Activated gamma-delta T cell treated with anti-CD3 and anti-CD28 coated beads, Interleukin-2, amount 50 U/mL, for 16 hours (primary cell): ENCODE results near the gene ST6GALNAC1.
"Not testable (repeated sequence)": the region's sequence is repeated elsewhere in the genome, so short reads cannot be mapped to it uniquely, and the experiment has no call there.

Source experiments
- DNase-seq: peaks from one replicate; pipeline ENCODE4 v3.0.0-alpha.2; 2020; ENCODE audit warnings: low read depth

The ST6GALNAC1 gene

GRCh38 chr17:76641501-76641900 is 2.1 kb downstream of the ST6GALNAC1 start:
- DNase-seq: no peak

DNA sequence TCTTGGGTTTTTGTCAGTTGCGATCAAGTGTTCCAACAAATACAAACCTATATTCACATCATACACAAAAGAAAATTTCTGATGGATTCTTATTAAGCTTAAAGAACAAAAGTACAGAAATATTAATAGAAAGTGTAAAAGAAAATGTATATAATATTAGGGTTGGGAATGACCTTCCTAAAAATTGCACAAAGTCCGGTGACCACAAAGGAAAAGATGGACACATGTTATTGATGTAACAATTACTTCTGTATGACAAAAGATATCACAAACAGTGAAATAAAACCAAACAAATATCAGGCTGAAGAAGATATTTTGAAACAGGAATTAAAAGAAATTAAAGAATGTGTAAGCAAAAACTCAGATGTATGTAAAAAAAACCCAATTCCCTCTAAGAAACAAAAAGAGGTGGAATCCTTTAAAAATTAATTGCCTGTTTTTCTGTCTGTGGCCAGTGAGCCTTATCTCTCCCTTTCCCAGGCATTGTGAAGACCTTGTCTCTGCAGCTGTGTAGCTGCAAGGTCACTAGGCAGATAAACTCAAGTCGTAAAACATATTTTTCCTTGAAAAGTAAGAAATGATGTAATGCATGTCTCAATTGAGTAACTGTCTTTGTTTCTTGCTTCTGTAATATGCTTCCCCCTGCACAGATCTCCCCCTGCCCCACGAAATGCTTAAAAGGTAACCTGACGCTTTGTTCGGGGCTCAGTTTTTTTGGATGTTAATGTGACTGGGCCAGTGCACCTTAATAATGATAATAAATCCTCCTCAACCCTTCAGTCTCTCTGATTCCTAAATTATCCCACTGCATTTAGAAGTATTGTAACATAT is 2.8 kb downstream of the ST6GALNAC1 start:
- DNase-seq: no peak

DNA sequence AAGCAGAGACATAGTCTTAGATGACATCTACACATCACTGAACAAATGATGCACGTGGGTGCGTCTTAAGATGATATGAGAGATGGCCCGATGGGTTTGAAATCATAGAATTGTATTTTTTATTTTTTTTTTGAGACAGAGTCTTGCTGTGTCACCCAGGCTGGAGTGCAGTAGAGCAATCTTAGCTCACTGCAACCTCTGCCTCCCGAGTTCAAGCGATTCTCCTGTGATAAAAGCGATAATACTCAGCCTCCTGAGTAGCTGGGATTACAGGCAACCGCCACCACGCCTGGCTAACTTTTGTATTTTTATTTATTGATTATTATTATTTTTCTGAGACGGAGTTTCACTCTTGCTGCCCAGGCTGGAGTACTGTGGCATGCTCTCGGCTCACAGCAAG is 5.3 kb downstream of the ST6GALNAC1 start:
- DNase-seq: no peak

GRCh38 chr17:76636486-76637206 is 6.9 kb downstream of the ST6GALNAC1 start:
- not testable (repeated sequence) for DNase-seq

GRCh38 chr17:76635659-76636360 is 7.7 kb downstream of the ST6GALNAC1 start:
- DNase-seq: no peak

- no peak for DNase-seq
These were observed 8.5 kb downstream of the ST6GALNAC1 start for GRCh38 chr17:76635039-76635438.

GRCh38 chr17:76633628-76634328 is 9.8 kb downstream of the ST6GALNAC1 start:
- DNase-seq: no peak

DNA sequence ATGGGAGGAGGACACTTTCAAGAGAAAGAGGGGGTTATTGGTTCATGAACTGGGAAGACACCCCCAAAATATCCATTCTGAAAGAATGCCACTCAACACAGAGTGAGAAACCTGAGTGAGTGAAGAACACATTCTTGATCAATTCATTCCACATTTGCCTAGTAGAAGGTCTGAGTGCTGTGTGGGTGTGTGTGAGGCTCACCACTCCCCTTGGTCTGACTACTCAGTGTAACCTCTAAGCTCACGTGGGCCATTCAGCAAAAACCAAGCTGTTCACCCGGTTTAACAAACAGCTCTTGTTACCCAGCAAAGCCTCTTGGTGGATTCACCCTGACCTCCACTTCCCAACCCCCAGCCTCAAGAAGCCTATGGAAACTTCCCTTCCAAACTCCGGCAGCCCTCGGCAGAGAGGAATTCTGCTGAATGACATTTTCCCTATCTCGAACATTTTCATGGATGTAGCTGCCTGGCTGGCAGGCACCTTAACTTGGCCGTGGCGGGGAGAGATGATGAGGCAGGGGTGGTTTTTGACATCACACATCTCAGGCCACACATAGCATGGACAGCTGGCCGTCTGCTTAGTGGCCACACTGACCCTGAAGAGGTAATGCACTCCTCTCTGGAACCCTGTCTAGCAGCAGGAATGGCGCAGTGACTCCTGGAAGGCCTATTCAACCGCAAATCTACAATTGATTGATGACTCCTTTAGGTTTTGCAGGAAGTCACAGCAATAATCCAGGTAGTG is 11.6 kb downstream of the ST6GALNAC1 start:
- no peak for DNase-seq

DNA sequence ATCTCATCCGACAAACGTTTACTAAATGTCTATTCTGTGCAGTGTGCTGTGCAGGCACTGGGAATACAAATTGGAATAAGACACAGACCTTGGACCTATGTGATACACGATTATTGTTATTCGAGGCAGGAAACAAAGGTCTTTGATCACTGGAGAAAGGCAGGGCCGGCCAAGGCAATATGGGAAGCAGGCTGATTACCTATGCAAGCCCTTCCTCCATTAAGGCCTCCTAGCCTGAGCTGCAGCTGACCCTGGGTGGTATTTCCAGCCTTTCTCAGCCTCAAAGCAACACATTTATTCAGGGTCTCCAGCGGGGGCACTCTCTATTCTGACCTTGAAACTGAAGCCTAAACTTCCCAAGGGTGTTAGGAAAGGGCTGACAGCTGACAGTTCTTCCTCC is 13.4 kb downstream of the ST6GALNAC1 start:
- no peak for DNase-seq

DNA sequence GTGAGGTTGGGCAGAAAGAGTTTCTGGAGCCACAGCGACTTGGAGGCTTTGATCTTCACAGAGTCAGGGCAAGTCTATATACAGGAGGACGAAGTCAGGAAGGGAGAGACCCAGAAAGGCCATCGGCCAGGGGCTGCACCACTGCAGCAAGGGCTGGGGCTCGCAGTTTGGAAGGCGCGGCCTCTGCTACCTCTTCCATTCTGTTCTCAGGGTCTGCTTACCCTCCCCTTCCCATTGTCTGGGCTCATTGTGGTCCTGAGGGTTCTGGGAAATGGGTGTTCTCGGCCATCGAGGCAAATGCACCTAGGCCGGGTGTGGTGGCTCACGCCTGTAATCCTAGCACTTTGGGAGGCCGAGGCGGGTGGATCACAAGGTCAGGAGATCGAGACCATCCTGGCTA is 16.0 kb downstream of the ST6GALNAC1 start:
- no peak for DNase-seq

DNA sequence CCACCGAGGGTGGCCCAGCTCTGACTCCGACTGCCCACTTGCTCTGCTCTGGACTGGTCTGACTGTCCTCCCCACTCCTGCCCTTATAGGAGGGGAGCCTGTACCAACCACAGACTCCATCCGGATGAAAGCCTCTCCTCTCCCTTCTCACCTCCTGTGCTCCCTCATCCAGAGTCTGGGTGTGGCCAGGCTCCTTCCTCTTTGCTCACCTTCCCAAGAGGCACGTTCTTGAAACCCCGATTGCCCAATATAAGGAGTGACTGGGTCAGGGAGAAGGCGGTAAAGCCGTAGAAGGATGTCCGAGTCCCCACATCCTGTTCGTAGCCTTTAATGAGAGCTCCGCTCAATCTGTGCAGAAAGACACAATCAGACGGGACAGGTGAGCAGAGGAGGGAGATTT is 17.1 kb downstream of the ST6GALNAC1 start:
- no peak for DNase-seq

DNA sequence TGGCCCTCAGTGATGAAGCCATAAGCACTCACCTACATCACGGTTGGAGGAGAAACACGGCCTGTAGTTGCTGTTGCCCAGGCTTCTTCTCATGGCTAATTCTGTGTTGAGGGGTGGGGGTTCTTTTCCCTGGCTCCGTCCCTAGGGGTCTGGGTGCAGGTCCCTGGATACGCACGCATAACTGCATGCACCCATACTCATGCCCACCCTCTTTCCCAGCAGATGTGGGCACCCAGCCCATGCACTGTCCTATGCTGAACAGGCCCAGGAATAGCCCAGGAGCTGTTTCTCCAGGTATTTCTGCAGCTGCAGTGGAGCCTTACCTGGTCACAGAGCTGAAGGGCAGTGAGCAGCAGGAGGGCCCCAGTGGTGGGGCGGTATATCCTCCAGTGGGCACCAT is 18.1 kb downstream of the ST6GALNAC1 start:
- no peak for DNase-seq

GRCh38 chr17:76623271-76624146 is 20.0 kb downstream of the ST6GALNAC1 start:
- DNase-seq: peak; percentile 52

DNA sequence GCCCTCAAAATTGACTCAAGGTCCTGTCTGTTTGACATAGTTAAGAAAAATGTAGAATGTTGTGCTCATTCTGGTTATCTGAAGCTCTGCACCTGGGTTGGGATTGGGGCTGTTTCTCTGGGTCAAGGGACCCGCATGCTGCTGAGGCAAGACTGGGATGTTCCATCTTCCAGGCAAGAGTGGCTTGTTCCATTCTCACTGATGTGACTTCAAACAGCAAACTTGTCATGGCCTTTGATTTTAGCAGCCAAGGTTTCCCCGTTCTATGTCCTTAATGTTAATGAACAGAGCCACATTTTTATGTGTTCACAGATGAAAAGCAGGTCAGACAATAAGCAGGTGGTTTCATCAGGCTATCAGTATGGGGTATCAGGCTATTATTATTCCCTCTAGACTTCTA is 25.7 kb downstream of the ST6GALNAC1 start:
- DNase-seq: no peak

GRCh38 chr17:76614912-76615617 is 28.5 kb downstream of the ST6GALNAC1 start:
- no peak for DNase-seq

GRCh38 chr17:76614064-76614759 is 29.3 kb downstream of the ST6GALNAC1 start:
- DNase-seq: not testable (repeated sequence)

DNA sequence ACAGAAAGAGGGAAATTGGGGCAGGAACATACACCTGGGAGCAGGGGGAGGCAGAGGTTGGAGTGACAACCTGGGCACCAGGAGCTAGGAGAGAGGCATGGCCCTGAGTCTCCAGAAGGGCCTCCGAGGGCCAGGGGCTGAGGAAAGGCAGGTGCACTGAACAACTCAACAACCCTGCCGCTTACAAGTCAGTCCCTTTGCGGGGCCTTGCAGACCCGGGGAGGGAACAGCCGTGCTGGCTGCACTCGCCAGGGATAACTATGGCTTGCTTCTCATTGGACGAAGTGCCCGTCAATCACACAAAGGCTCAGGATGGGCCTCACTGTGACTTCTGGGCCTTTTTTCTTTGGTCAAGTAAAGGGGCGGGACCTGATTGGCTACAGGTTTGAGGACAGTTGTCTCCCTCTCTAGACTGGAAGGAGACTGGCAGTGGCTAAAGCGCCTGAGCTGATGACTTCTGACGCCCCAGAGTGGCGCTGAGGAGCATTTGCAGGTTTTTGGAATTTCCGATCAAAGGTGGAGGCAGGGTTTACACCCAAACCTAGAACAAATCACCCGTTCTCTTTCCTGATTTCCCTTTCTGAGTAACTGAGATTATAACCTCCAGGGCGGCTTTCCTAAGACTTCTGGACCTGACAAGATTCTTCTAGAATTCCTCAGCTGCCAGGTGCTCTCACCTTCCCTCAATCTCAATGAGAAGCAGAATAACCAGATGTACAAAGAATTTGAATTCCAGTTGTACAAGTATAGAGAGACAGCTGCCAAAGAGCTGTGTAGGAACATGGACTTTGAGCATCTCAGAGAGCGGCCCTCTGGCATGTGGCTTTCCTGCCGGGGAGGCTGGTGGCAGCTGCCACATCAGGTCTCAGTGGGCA is 30.3 kb downstream of the ST6GALNAC1 start:
- DNase-seq: no peak

DNA sequence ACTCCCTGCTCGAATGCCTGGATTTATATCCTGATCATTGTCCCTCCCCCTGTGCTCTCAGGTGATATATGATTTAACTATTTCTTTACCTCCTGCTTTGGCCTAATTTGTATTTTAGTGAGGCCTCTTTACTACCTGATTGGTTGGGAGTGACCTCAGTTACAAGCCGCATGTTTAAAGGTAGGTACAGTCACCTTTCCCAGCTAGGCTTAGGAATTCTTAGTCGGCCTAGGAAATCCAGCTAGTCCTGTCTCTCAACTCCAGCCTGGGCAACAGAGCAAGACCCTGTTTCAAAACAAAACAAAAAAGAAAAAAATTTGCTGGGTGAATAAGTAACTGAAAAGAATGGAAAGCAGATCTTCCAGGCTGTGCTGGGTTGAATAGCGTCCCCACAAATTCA is 31.1 kb downstream of the ST6GALNAC1 start:
- no peak for DNase-seq
